ENCODE data around the gene TFF3. TPM values are rescaled to one million over a fixed set of nuclear protein-coding genes. Genes with fewer than 3 reads are reported as not detected.

Gene TFF3
- total and polyA plus RNA-seq, 2 experiments from 2014 or later, result 1.2 to 3.3 TPM

DNA sequence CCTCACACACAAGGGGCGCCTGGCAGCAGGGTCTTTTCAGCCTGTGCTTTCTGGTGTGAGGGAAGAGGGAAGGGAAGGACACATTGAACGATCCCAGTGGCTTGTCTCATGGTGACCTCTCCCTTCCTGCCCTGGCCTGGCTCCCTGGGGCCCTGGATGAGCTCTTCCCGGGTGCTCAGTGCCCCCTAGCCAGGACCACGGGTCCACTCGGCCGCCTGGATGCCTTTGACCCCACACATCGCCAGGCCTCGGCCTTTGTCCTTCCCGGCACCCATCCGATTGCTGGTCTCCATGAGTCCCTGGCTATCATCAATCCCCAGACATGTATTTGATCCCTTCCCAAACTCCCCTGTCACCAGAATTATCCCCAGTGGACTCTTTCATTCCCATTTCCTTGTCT is 6.0 kb upstream of the TFF3 start:
- Histone ChIP-seq H2AFZ (no peak overlapping the region), H3K79me2 (replicated peaks; ENCODE audit: insufficient read depth) (no peaks in the 10 kb centered on the region), H3K4me1 (ENCODE audit: insufficient read depth) (no peaks in the 10 kb centered on the region; the same call in 1 of the 2 replicates), H3K27me3 (ENCODE audit: insufficient read depth) (no peaks in the 10 kb centered on the region), H3K9me2 (ENCODE audit: insufficient read depth) (no peaks in the 10 kb centered on the region), H3F3A (replicated peaks; ENCODE audit: low read depth) (no peaks in the 10 kb centered on the region), H4K20me1 (replicated peaks; ENCODE audit: insufficient read depth) (no peaks in the 10 kb centered on the region), H3K4me2 (no peak overlapping the region), H3K36me3 (ENCODE audit: insufficient read depth) (no peaks in the 10 kb centered on the region), H3K27ac (ENCODE audit: low read depth) (no peak overlapping the region), H3K4me3 (no peak overlapping the region)
- DNase-seq (ENCODE audit: low spot score), result no peak
- H3K9me3 Mint-ChIP-seq, result peaks cover 10% of the 10 kb centered on the region; the same call in 2 of the 3 replicates
- H3K36me3 Mint-ChIP-seq (ENCODE audit: low read depth), result no peaks in the 10 kb centered on the region
- peaks cover 20% of the 10 kb centered on the region for H3K4me1 Mint-ChIP-seq
- TF ChIP-seq, protein P1, sequence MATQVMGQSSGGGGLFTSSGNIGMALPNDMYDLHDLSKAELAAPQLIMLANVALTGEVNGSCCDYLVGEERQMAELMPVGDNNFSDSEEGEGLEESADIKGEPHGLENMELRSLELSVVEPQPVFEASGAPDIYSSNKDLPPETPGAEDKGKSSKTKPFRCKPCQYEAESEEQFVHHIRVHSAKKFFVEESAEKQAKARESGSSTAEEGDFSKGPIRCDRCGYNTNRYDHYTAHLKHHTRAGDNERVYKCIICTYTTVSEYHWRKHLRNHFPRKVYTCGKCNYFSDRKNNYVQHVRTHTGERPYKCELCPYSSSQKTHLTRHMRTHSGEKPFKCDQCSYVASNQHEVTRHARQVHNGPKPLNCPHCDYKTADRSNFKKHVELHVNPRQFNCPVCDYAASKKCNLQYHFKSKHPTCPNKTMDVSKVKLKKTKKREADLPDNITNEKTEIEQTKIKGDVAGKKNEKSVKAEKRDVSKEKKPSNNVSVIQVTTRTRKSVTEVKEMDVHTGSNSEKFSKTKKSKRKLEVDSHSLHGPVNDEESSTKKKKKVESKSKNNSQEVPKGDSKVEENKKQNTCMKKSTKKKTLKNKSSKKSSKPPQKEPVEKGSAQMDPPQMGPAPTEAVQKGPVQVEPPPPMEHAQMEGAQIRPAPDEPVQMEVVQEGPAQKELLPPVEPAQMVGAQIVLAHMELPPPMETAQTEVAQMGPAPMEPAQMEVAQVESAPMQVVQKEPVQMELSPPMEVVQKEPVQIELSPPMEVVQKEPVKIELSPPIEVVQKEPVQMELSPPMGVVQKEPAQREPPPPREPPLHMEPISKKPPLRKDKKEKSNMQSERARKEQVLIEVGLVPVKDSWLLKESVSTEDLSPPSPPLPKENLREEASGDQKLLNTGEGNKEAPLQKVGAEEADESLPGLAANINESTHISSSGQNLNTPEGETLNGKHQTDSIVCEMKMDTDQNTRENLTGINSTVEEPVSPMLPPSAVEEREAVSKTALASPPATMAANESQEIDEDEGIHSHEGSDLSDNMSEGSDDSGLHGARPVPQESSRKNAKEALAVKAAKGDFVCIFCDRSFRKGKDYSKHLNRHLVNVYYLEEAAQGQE (IDR thresholded peaks at IDR 0.05; ENCODE audit: unreplicated experiment), result no peak
- TF ChIP-seq ZNF114 (CRISPR knock-in tag; IDR thresholded peaks at IDR 0.05) (no peak), EZH2 (IDR thresholded peaks at IDR 0.05; ENCODE audit: low read depth, unreplicated experiment) (no peak), EZH2phosphoT487 (IDR thresholded peaks at IDR 0.05; ENCODE audit: unreplicated experiment) (no peak), CREB1 (CRISPR knock-in tag; IDR thresholded peaks at IDR 0.05; ENCODE audit: low read depth) (no peak)
- TF ChIP-seq, protein P2, sequence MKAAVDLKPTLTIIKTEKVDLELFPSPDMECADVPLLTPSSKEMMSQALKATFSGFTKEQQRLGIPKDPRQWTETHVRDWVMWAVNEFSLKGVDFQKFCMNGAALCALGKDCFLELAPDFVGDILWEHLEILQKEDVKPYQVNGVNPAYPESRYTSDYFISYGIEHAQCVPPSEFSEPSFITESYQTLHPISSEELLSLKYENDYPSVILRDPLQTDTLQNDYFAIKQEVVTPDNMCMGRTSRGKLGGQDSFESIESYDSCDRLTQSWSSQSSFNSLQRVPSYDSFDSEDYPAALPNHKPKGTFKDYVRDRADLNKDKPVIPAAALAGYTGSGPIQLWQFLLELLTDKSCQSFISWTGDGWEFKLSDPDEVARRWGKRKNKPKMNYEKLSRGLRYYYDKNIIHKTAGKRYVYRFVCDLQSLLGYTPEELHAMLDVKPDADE (IDR thresholded peaks at IDR 0.05), result no peak
- TF ChIP-seq, protein P3, sequence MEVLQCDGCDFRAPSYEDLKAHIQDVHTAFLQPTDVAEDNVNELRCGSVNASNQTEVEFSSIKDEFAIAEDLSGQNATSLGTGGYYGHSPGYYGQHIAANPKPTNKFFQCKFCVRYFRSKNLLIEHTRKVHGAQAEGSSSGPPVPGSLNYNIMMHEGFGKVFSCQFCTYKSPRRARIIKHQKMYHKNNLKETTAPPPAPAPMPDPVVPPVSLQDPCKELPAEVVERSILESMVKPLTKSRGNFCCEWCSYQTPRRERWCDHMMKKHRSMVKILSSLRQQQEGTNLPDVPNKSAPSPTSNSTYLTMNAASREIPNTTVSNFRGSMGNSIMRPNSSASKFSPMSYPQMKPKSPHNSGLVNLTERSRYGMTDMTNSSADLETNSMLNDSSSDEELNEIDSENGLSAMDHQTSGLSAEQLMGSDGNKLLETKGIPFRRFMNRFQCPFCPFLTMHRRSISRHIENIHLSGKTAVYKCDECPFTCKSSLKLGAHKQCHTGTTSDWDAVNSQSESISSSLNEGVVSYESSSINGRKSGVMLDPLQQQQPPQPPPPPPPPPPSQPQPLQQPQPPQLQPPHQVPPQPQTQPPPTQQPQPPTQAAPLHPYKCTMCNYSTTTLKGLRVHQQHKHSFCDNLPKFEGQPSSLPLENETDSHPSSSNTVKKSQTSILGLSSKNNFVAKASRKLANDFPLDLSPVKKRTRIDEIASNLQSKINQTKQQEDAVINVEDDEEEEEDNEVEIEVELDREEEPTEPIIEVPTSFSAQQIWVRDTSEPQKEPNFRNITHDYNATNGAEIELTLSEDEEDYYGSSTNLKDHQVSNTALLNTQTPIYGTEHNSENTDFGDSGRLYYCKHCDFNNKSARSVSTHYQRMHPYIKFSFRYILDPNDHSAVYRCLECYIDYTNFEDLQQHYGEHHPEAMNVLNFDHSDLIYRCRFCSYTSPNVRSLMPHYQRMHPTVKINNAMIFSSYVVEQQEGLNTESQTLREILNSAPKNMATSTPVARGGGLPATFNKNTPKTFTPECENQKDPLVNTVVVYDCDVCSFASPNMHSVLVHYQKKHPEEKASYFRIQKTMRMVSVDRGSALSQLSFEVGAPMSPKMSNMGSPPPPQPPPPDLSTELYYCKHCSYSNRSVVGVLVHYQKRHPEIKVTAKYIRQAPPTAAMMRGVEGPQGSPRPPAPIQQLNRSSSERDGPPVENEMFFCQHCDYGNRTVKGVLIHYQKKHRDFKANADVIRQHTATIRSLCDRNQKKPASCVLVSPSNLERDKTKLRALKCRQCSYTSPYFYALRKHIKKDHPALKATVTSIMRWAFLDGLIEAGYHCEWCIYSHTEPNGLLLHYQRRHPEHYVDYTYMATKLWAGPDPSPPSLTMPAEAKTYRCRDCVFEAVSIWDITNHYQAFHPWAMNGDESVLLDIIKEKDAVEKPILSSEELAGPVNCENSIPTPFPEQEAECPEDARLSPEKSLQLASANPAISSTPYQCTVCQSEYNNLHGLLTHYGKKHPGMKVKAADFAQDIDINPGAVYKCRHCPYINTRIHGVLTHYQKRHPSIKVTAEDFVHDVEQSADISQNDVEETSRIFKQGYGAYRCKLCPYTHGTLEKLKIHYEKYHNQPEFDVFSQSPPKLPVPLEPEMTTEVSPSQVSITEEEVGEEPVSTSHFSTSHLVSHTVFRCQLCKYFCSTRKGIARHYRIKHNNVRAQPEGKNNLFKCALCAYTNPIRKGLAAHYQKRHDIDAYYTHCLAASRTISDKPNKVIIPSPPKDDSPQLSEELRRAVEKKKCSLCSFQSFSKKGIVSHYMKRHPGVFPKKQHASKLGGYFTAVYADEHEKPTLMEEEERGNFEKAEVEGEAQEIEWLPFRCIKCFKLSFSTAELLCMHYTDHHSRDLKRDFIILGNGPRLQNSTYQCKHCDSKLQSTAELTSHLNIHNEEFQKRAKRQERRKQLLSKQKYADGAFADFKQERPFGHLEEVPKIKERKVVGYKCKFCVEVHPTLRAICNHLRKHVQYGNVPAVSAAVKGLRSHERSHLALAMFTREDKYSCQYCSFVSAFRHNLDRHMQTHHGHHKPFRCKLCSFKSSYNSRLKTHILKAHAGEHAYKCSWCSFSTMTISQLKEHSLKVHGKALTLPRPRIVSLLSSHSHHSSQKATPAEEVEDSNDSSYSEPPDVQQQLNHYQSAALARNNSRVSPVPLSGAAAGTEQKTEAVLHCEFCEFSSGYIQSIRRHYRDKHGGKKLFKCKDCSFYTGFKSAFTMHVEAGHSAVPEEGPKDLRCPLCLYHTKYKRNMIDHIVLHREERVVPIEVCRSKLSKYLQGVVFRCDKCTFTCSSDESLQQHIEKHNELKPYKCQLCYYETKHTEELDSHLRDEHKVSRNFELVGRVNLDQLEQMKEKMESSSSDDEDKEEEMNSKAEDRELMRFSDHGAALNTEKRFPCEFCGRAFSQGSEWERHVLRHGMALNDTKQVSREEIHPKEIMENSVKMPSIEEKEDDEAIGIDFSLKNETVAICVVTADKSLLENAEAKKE (CRISPR knock-in tag; IDR thresholded peaks at IDR 0.05), result no peak
- no peak for ATAC-seq
- peaks cover 4% of the 10 kb centered on the region for H3K27me3 Mint-ChIP-seq (ENCODE audit: insufficient read depth, low read depth, poor library complexity)
- no peak overlapping the region for H3K4me3 Mint-ChIP-seq
- no peak overlapping the region for H3K27ac Mint-ChIP-seq

Measured in GM23338 (cell line).